Hepatic stellate cell (primary cell): Measurements from ENCODE around the gene HMBS.
A peak's percentile ranks its signal among the peaks of the same experiment; 100 is the strongest.
"Not testable (repeated sequence)": the region's sequence is repeated elsewhere in the genome, so short reads cannot be mapped to it uniquely, and the experiment has no call there.

ENCODE experiments used
- DNase-seq: peaks from one replicate; pipeline ENCODE4 v3.0.0; 2011; ENCODE audit warnings: low spot score

The HMBS gene

GRCh38 chr11:119084663-119085436, at the start of gene HMBS:
Gene HMBS, plus strand, starts transcription at chr11:119084881. Its CDS starts 153 bp downstream, at chr11:119085034.
- peak; percentile 95 for DNase-seq

GRCh38 chr11:119038884-119039283, 45.8 kb upstream of the HMBS start:
- no peak for DNase-seq

GRCh38 chr11:119039471-119039870, 45.2 kb upstream of the HMBS start:
- not testable (repeated sequence) for DNase-seq

- no peak for DNase-seq
Observed at GRCh38 chr11:119041821-119042514, 42.7 kb upstream of the HMBS start.

- DNase-seq: no peak
Observed at GRCh38 chr11:119042927-119043326, 41.8 kb upstream of the HMBS start.

- DNase-seq: no peak
Observed at GRCh38 chr11:119044708-119045107, 40.0 kb upstream of the HMBS start.

GRCh38 chr11:119046489-119046888, 38.2 kb upstream of the HMBS start:
- DNase-seq: no peak

GRCh38 chr11:119047205-119047604, 37.5 kb upstream of the HMBS start:
- DNase-seq: no peak

GRCh38 chr11:119048644-119049043, 36.0 kb upstream of the HMBS start:
- DNase-seq: no peak

- DNase-seq: no peak
Observed at GRCh38 chr11:119049081-119049480, 35.6 kb upstream of the HMBS start.

- no peak for DNase-seq
Observed at GRCh38 chr11:119051440-119052162, 33.1 kb upstream of the HMBS start.

GRCh38 chr11:119052163-119052814, 32.4 kb upstream of the HMBS start:
- DNase-seq: no peak

GRCh38 chr11:119054418-119054817, 30.3 kb upstream of the HMBS start:
- no peak for DNase-seq

- DNase-seq: peak; percentile 60
Observed at GRCh38 chr11:119055901-119056300, 28.8 kb upstream of the HMBS start.

- DNase-seq: peak; percentile 42
Observed at GRCh38 chr11:119056421-119056999, 28.2 kb upstream of the HMBS start.

GRCh38 chr11:119057000-119057769, 27.5 kb upstream of the HMBS start, which contains the start of gene HYOU1:
Gene HYOU1, minus strand, starts transcription at chr11:119057205. Its CDS starts 1,045 bp downstream, at chr11:119056160.
- DNase-seq: peak; percentile 98

GRCh38 chr11:119059128-119059527, 25.6 kb upstream of the HMBS start:
- DNase-seq: not testable (repeated sequence)

GRCh38 chr11:119061256-119061655, 23.4 kb upstream of the HMBS start:
- DNase-seq: no peak

GRCh38 chr11:119062779-119063178, 21.9 kb upstream of the HMBS start:
- DNase-seq: peak; percentile 38

GRCh38 chr11:119065369-119065768, 19.3 kb upstream of the HMBS start:
- DNase-seq: peak; percentile 41
